Brain microvascular endothelial cell (primary cell): ENCODE results near the gene TEX10.
"Not testable (repeated sequence)": the region's sequence is repeated elsewhere in the genome, so short reads cannot be mapped to it uniquely, and the experiment has no call there.

Experiments
- DNase-seq: peaks from one replicate; pipeline ENCODE4 v3.0.0-alpha.2; 2020
- H3K27ac ChIP-seq: fragments of 250-450 bp; sonication (Bioruptor Pico); 2 replicates; pipeline ENCODE4 v1.5.1; 2020; ENCODE audit warnings: mild to moderate bottlenecking, moderate library complexity
- H3K27me3 ChIP-seq: fragments of 250-450 bp; sonication (Bioruptor Pico); replicated peaks from 2 replicates; pipeline ENCODE4 v1.5.1; 2020; ENCODE audit warnings: mild to moderate bottlenecking
- H3K36me3 ChIP-seq: fragments of 250-450 bp; sonication (Bioruptor Pico); replicated peaks from 2 replicates; pipeline ENCODE4 v1.5.1; 2020; ENCODE audit warnings: mild to moderate bottlenecking
- H3K4me3 ChIP-seq: 2 replicates; pipeline ENCODE4 v1.5.1; 2011; ENCODE audit warnings: low read depth, mild to moderate bottlenecking, control low read depth, low read length, moderate library complexity
- CTCF ChIP-seq: IDR thresholded peaks from 2 replicates; pipeline ENCODE4 v1.5.1; 2011; ENCODE audit warnings: low read depth, mild to moderate bottlenecking, moderate library complexity, low read length, control low read depth, inconsistent platforms; ENCODE audit errors: missing control alignments
- in situ Hi-C: cut with HindIII; loops from 2 replicates; pipeline ENCODE4 v1.10.0; 2017; ENCODE audit warnings: low sequenced_read_pairs, low pct_ligation_motif_present

TEX10 gene

GRCh38 chr9:100394032-100394695, 41.4 kb upstream of the TEX10 start:
- Histone ChIP-seq H3K27me3 (no peaks in the 10 kb centered on the region), H3K4me3 (no peak overlapping the region), H3K27ac (no peak overlapping the region), H3K36me3 (no peaks in the 10 kb centered on the region)
- DNase-seq: no peak
- in situ Hi-C loops: no loop called here
- no peak for TF ChIP-seq CTCF

- H3K27ac ChIP-seq, H3K27me3 ChIP-seq, in situ Hi-C loops, DNase-seq, H3K4me3 ChIP-seq, H3K36me3 ChIP-seq: not testable (repeated sequence)
These were observed 40.2 kb upstream of the TEX10 start for GRCh38 chr9:100392989-100393388.

GRCh38 chr9:100379862-100380261, 27.1 kb upstream of the TEX10 start:
- Histone ChIP-seq H3K27ac (peak overlapping the region; percentile 81), H3K4me3 (no peak overlapping the region), H3K36me3 (no peaks in the 10 kb centered on the region), H3K27me3 (no peaks in the 10 kb centered on the region)
- TF ChIP-seq CTCF: no peak
- in situ Hi-C loops: no loop called here
- DNase-seq: peak; percentile 78

- in situ Hi-C loops: no loop called here
- TF ChIP-seq CTCF: no peak
- Histone ChIP-seq H3K27ac (no peak overlapping the region), H3K36me3 (no peaks in the 10 kb centered on the region), H3K4me3 (no peak overlapping the region), H3K27me3 (no peaks in the 10 kb centered on the region)
- DNase-seq: no peak
These were observed 24.3 kb upstream of the TEX10 start for GRCh38 chr9:100377015-100377414.

GRCh38 chr9:100375658-100376057, 22.9 kb upstream of the TEX10 start:
- Histone ChIP-seq H3K4me3 (no peak overlapping the region), H3K27me3 (no peaks in the 10 kb centered on the region), H3K27ac (no peak overlapping the region), H3K36me3 (no peaks in the 10 kb centered on the region)
- in situ Hi-C loops: no loop called here
- TF ChIP-seq CTCF: no peak
- no peak for DNase-seq

GRCh38 chr9:100372648-100373047, 19.9 kb upstream of the TEX10 start:
- H3K36me3 ChIP-seq: no peaks in the 10 kb centered on the region
- in situ Hi-C loops: no loop called here
- H3K27me3 ChIP-seq: no peaks in the 10 kb centered on the region
- no peak for TF ChIP-seq CTCF
- no peak for DNase-seq
- H3K27ac ChIP-seq: no peak overlapping the region
- H3K4me3 ChIP-seq: no peak overlapping the region
